ENCODE results near the gene CYLD.

The CYLD gene

GRCh38 chr16:50781043-50781442, 39.2 kb downstream of the CYLD start:
- peak; percentile 22 for DNase-seq (ENCODE audit: low spot score)

GRCh38 chr16:50781518-50781917, 39.6 kb downstream of the CYLD start:
- DNase-seq (ENCODE audit: low spot score), result no peak

GRCh38 chr16:50789757-50790156, 47.9 kb downstream of the CYLD start:
- DNase-seq (ENCODE audit: low spot score), result no peak

- DNase-seq (ENCODE audit: low spot score), result no peak
Measured at GRCh38 chr16:50791522-50791921, 49.6 kb downstream of the CYLD start.

GRCh38 chr16:50796829-50797228, 54.9 kb downstream of the CYLD start:
- DNase-seq (ENCODE audit: low spot score), result no peak

GRCh38 chr16:50797456-50797855, 55.6 kb downstream of the CYLD start:
- no peak for DNase-seq (ENCODE audit: low spot score)

- no peak for DNase-seq (ENCODE audit: low spot score)
Measured at GRCh38 chr16:50800074-50800473, 58.2 kb downstream of the CYLD start.

- DNase-seq (ENCODE audit: low spot score), result no peak
Measured at GRCh38 chr16:50801036-50801435, 59.1 kb downstream of the CYLD start.

GRCh38 chr16:50802000-50802399, 60.1 kb downstream of the CYLD start:
- no peak for DNase-seq (ENCODE audit: low spot score)

GRCh38 chr16:50802961-50803360, 61.1 kb downstream of the CYLD start:
- DNase-seq (ENCODE audit: low spot score), result no peak

- no peak for DNase-seq (ENCODE audit: low spot score)
Measured at GRCh38 chr16:50804290-50804907, 62.5 kb downstream of the CYLD start.

- peak; percentile 86 for DNase-seq (ENCODE audit: low spot score)
Measured at GRCh38 chr16:50806099-50807062, 64.5 kb downstream of the CYLD start.

- no peak for DNase-seq (ENCODE audit: low spot score)
Measured at GRCh38 chr16:50808929-50809538, 67.1 kb downstream of the CYLD start.

GRCh38 chr16:50809561-50809960, 67.7 kb downstream of the CYLD start:
- DNase-seq (ENCODE audit: low spot score), result no peak

GRCh38 chr16:50810241-50810965, 68.5 kb downstream of the CYLD start:
- DNase-seq (ENCODE audit: low spot score), result no peak

GRCh38 chr16:50812046-50812445, 70.2 kb downstream of the CYLD start:
- no peak for DNase-seq (ENCODE audit: low spot score)

- no peak for DNase-seq (ENCODE audit: low spot score)
Measured at GRCh38 chr16:50812876-50813466, 71.1 kb downstream of the CYLD start.

GRCh38 chr16:50814052-50814451, 72.2 kb downstream of the CYLD start:
- DNase-seq (ENCODE audit: low spot score), result no peak

GRCh38 chr16:50814541-50814940, 72.7 kb downstream of the CYLD start:
- no peak for DNase-seq (ENCODE audit: low spot score)

GRCh38 chr16:50815382-50815781, 73.5 kb downstream of the CYLD start:
- DNase-seq (ENCODE audit: low spot score), result no peak

- no peak for DNase-seq (ENCODE audit: low spot score)
Measured at GRCh38 chr16:50816901-50817555, 75.1 kb downstream of the CYLD start.

Measured in RKO (cell line).